Calu3 (cell line): ENCODE results near the gene CDA. TPM values are rescaled to one million over a fixed set of nuclear protein-coding genes. Genes with fewer than 3 reads are reported as not detected.

Experiments
- BruUV-seq: library from RNA; stranded (reverse); fragments of 400-500 nt; replicated peaks from 2 replicates; lab custom pipeline; 2021; lab: Mats Ljungman, UMichigan
- CTCF ChIA-PET: fragments of 300-600 bp; sonication (Branson Sonifier 250); formaldehyde crosslinking; loops from one replicate; lab custom pipeline; 2022; ENCODE audit warnings: antibody characterized with exemption; lab: Charles Lee
- DNase-seq: peaks from one replicate; pipeline ENCODE4 v3.0.0; 2022
- H3K27ac Mint-ChIP-seq: one replicate; pipeline ENCODE4 v1.8.0; 2022; ENCODE audit warnings: mixed read lengths; ENCODE audit not compliant: unreplicated experiment
- H3K27me3 Mint-ChIP-seq: one replicate; pipeline ENCODE4 v1.8.0; 2022; ENCODE audit warnings: mixed read lengths; ENCODE audit not compliant: unreplicated experiment
- H3K36me3 Mint-ChIP-seq: one replicate; pipeline ENCODE4 v1.8.0; 2022; ENCODE audit warnings: mild to moderate bottlenecking, moderate library complexity, mixed read lengths; ENCODE audit not compliant: insufficient read depth, unreplicated experiment
- H3K4me1 Mint-ChIP-seq: one replicate; pipeline ENCODE4 v1.8.0; 2022; ENCODE audit warnings: mild to moderate bottlenecking, low read depth, mixed read lengths; ENCODE audit not compliant: unreplicated experiment
- H3K4me3 Mint-ChIP-seq: one replicate; pipeline ENCODE4 v1.8.0; 2022; ENCODE audit warnings: mild to moderate bottlenecking, low read depth, moderate library complexity, mixed read lengths; ENCODE audit not compliant: unreplicated experiment
- H3K9me3 Mint-ChIP-seq: one replicate; pipeline ENCODE4 v1.8.0; 2022; ENCODE audit warnings: low read depth, mixed read lengths; ENCODE audit not compliant: unreplicated experiment
- CTCF ChIP-seq: fragments of 200-600 bp; IDR thresholded peaks from one replicate; pipeline ENCODE4 v1.8.0; 2022; ENCODE audit warnings: antibody characterized with exemption; ENCODE audit not compliant: unreplicated experiment
- intact Hi-C: fragments of 100-400 bp; cut with micrococcal nuclease; formaldehyde crosslinking; loops from one replicate; pipeline ENCODE4 v1.10.0; 2022; ENCODE audit not compliant: unreplicated experiment
- total RNA-seq: library from RNA; stranded (reverse); gene quantifications from 2 replicates; pipeline ENCODE4 v1.2.3, GENCODE V29; 2022

CDA gene
- total RNA-seq, 1 experiment from 2014 or later: 9.0 TPM

- DNase-seq: no peak
- CTCF ChIA-PET: no interaction called here
- Mint-ChIP-seq H3K36me3 (no peaks in the 10 kb centered on the region), H3K9me3 (peaks cover 4% of the 10 kb centered on the region), H3K4me3 (no peak overlapping the region), H3K4me1 (peaks cover 10% of the 10 kb centered on the region), H3K27ac (no peak overlapping the region), H3K27me3 (no peaks in the 10 kb centered on the region)
- TF ChIP-seq CTCF: no peak
- intact Hi-C loops: no loop called here
- BruUV-seq: no TSS peak
These were observed 5.8 kb downstream of the CDA start for GRCh38 chr1:20594746-20595145.

GRCh38 chr1:20596106-20596505 is 7.2 kb downstream of the CDA start:
- no peak for TF ChIP-seq CTCF
- Mint-ChIP-seq H3K27ac (no peak overlapping the region), H3K27me3 (no peaks in the 10 kb centered on the region), H3K4me3 (no peak overlapping the region), H3K4me1 (peaks cover 14% of the 10 kb centered on the region), H3K36me3 (no peaks in the 10 kb centered on the region), H3K9me3 (peaks cover 4% of the 10 kb centered on the region)
- DNase-seq: no peak
- CTCF ChIA-PET: no interaction called here
- intact Hi-C loops: no loop called here
- BruUV-seq: no TSS peak

GRCh38 chr1:20597650-20598049 is 8.8 kb downstream of the CDA start:
- DNase-seq: no peak
- CTCF ChIA-PET: no interaction called here
- H3K4me3 Mint-ChIP-seq: no peak overlapping the region
- no TSS peak for BruUV-seq
- H3K36me3 Mint-ChIP-seq: no peaks in the 10 kb centered on the region
- H3K4me1 Mint-ChIP-seq: peaks cover 23% of the 10 kb centered on the region
- intact Hi-C loops: no loop called here
- H3K9me3 Mint-ChIP-seq: peaks cover 4% of the 10 kb centered on the region
- H3K27me3 Mint-ChIP-seq: no peaks in the 10 kb centered on the region
- H3K27ac Mint-ChIP-seq: no peak overlapping the region
- no peak for TF ChIP-seq CTCF

- CTCF ChIA-PET: no interaction called here
- H3K27ac Mint-ChIP-seq: peak overlapping the region; percentile 52
- H3K4me1 Mint-ChIP-seq: peaks cover 43% of the 10 kb centered on the region
- no peaks in the 10 kb centered on the region for H3K36me3 Mint-ChIP-seq
- no peak overlapping the region for H3K4me3 Mint-ChIP-seq
- H3K9me3 Mint-ChIP-seq: peaks cover 4% of the 10 kb centered on the region
- DNase-seq: no peak
- no TSS peak for BruUV-seq
- no peak for TF ChIP-seq CTCF
- H3K27me3 Mint-ChIP-seq: no peaks in the 10 kb centered on the region
- intact Hi-C loops: no loop called here
These were observed 11.3 kb downstream of the CDA start for GRCh38 chr1:20600156-20600555.
